ENCODE measurements around the gene EXOSC7. TPM values are rescaled to one million over a fixed set of nuclear protein-coding genes. Genes with fewer than 3 reads are reported as not detected.

Gene EXOSC7
- total and polyA plus RNA-seq, 2 of the 4 experiments (the other 2 are of a cell fraction): 61.6 to 62.2 TPM

DNA sequence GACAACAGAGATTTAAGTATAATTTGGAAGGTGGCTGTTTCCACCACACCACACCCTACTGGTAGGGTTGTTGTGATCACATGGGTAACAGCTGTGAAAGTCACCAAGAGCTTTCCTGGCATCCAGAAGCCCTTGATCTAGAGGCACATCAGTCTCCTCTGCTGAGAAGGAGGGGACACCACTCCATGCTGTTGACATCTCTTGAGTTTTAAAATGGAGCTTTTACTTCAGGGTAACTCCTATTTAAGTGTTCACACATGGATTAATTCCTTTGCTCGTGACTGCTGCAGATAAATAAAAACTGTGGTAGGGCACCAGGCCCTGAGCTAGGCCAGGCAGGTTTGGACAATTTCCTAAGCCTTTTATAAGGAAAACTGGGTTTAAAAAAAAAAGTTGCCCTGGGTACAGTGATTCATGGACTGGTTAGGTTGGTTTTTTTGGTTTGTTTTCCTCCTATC, 7.5 kb downstream of the EXOSC7 start:
- no peaks in the 10 kb centered on the region for H3K9me3 ChIP-seq (ENCODE audit: control insufficient read depth, insufficient read depth, low read length)
- H3K27ac ChIP-seq (ENCODE audit: insufficient read depth, low read length): no peak overlapping the region
- no peak overlapping the region for H3K56ac ChIP-seq (ENCODE audit: extremely low read depth, insufficient read depth, low read length)
- H2BK15ac ChIP-seq (ENCODE audit: low read depth, low read length): no peak overlapping the region
- no peak overlapping the region for H4K5ac ChIP-seq (ENCODE audit: low read depth, low read length)
- in situ Hi-C loops (cut with MboI; ENCODE audit: low sequenced_read_pairs): no loop called here
- H3K9ac ChIP-seq (ENCODE audit: low read depth, low read length): no peak overlapping the region
- peaks cover 49% of the 10 kb centered on the region for H4K20me1 ChIP-seq (ENCODE audit: insufficient read depth, low read length)
- 67% methylated on average over 1 of the region's 1 CpG; no CpG with 5 or more reads in 1 of the 2 experiments for WGBS, 2 experiments (ENCODE audit: extremely low coverage in 2 of 2, insufficient read length in 1 of 2)
- dilution Hi-C loops (cut with HindIII; ENCODE audit: low sequenced_read_pairs, unreplicated experiment): no loop called here
- H2BK5ac ChIP-seq (ENCODE audit: low read depth, low read length, poor library complexity, severe bottlenecking): no peak overlapping the region
- ChIA-PET POLR2A (ENCODE audit: unreplicated experiment) (no interaction called here), CTCF (interaction anchor here (0.7 to 1.1 kb wide), 4 partner anchors 9 to 225 kb away, joined by 3 read pairs; no protein-coding TSS in a partner anchor)
- H2BK20ac ChIP-seq (ENCODE audit: low read depth, low read length): no peak overlapping the region
- H2AFZ ChIP-seq (replicated peaks; ENCODE audit: low read length, poor library complexity): no peak overlapping the region
- no TSS peak for BruUV-seq (replicated peaks)
- TF ChIP-seq RCOR1 (IDR thresholded peaks at IDR 0.05; ENCODE audit: insufficient replicate concordance, low read length) (no peak), CHD1 (IDR thresholded peaks at IDR 0.05; ENCODE audit: low read depth, low read length) (no peak), FOS (IDR thresholded peaks at IDR 0.05; ENCODE audit: low read depth, low read length) (no peak), BHLHE40 (IDR thresholded peaks at IDR 0.05; ENCODE audit: low read depth, low read length) (no peak), NFE2L2 (IDR thresholded peaks at IDR 0.05; ENCODE audit: low read depth, low read length) (no peak), RFX5 (IDR thresholded peaks at IDR 0.05; ENCODE audit: low read depth, low read length) (no peak), USF2 (IDR thresholded peaks at IDR 0.05; ENCODE audit: low read depth, low read length) (no peak), POLR2A (IDR thresholded peaks at IDR 0.05; ENCODE audit: low read depth, low read length) (no peak), MXI1 (IDR thresholded peaks at IDR 0.05; ENCODE audit: borderline replicate concordance, low read depth, low read length) (no peak), SMC3 (IDR thresholded peaks at IDR 0.05; ENCODE audit: low read depth, low read length) (no peak), CTCF (conservative IDR thresholded peaks at IDR 0.05; ENCODE audit: low read depth, low read length) (no peak), MAFK (IDR thresholded peaks at IDR 0.05; ENCODE audit: low read depth, low read length) (no peak), CEBPB (IDR thresholded peaks at IDR 0.05; ENCODE audit: low read depth, low read length) (no peak), MAZ (IDR thresholded peaks at IDR 0.05; ENCODE audit: borderline replicate concordance, low read depth, low read length) (no peak)
- TF ChIP-seq, protein P1, sequence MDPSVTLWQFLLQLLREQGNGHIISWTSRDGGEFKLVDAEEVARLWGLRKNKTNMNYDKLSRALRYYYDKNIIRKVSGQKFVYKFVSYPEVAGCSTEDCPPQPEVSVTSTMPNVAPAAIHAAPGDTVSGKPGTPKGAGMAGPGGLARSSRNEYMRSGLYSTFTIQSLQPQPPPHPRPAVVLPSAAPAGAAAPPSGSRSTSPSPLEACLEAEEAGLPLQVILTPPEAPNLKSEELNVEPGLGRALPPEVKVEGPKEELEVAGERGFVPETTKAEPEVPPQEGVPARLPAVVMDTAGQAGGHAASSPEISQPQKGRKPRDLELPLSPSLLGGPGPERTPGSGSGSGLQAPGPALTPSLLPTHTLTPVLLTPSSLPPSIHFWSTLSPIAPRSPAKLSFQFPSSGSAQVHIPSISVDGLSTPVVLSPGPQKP (IDR thresholded peaks at IDR 0.05; ENCODE audit: borderline replicate concordance, low read depth, low read length): no peak
- H4K91ac ChIP-seq (ENCODE audit: insufficient read depth, low read depth, low read length): no peak overlapping the region
- no peak overlapping the region for H2AK5ac ChIP-seq (ENCODE audit: low read depth, low read length)
- H3K36me3 ChIP-seq (ENCODE audit: control insufficient read depth, insufficient read depth, low read length): no peaks in the 10 kb centered on the region
- H3K4ac ChIP-seq (ENCODE audit: low read depth, low read length): no peak overlapping the region
- H2AK9ac ChIP-seq (replicated peaks; ENCODE audit: low read depth, low read length, poor library complexity): no peak overlapping the region
- no peaks in the 10 kb centered on the region for H3K27me3 ChIP-seq (ENCODE audit: control insufficient read depth, insufficient read depth, low read length)
- H3K18ac ChIP-seq (ENCODE audit: low read depth, low read length): no peak overlapping the region
- intact Hi-C loops (cut with micrococcal nuclease): no loop called here
- no peak overlapping the region for H4K8ac ChIP-seq (ENCODE audit: low read depth in 2 of 2, low read length in 2 of 2)
- H3K9me1 ChIP-seq (ENCODE audit: insufficient read depth, low read length): peaks cover 8% of the 10 kb centered on the region
- ATAC-seq (ENCODE audit: low read depth): no peak
- no peak overlapping the region for H2BK120ac ChIP-seq (ENCODE audit: low read depth, low read length)
- peaks cover 54 to 70% of the 10 kb centered on the region in 2 experiments for H3K79me1 ChIP-seq (ENCODE audit: low read depth in 1 of 2, low read length in 2 of 2)
- no peak overlapping the region for H3K4me2 ChIP-seq (ENCODE audit: low read depth, low read length)
- no peak overlapping the region for H3K4me3 ChIP-seq (ENCODE audit: insufficient read depth, low read depth, low read length)
- no peak for DNase-seq
- H3K4me1 ChIP-seq (ENCODE audit: control insufficient read depth, insufficient read depth, low read length): no peaks in the 10 kb centered on the region
- no peak overlapping the region for H3K14ac ChIP-seq (replicated peaks; ENCODE audit: low read depth, low read length)
- H3K23ac ChIP-seq (ENCODE audit: low read depth, low read length): no peak overlapping the region; the same call in 1 of the 2 replicates

All from IMR-90 (cell line).